Kidney epithelial cell (primary cell): ENCODE measurements around the gene RRM2. TPM values are rescaled to one million over a fixed set of nuclear protein-coding genes. Genes with fewer than 3 reads are reported as not detected.
A peak's percentile ranks its signal among the peaks of the same experiment; 100 is the strongest.

Experiments
- DNase-seq: peaks from one replicate; pipeline ENCODE4 v3.0.0-alpha.2; 2010; ENCODE audit warnings: low read depth
- H3K27me3 ChIP-seq: 2 replicates; pipeline ENCODE4 v1.6.0; 2011; ENCODE audit warnings: low read length; ENCODE audit not compliant: control insufficient read depth, insufficient read depth
- H3K36me3 ChIP-seq: 2 replicates; pipeline ENCODE4 v1.5.1; 2011; ENCODE audit warnings: low read length; ENCODE audit not compliant: control insufficient read depth, insufficient read depth
- H3K4me3 ChIP-seq: 2 replicates; pipeline ENCODE4 v1.5.1; 2011; ENCODE audit warnings: low read depth, mild to moderate bottlenecking, control low read depth, low read length
- CTCF ChIP-seq: IDR thresholded peaks from 2 replicates; pipeline ENCODE4 v1.5.1; 2011; ENCODE audit warnings: mild to moderate bottlenecking, moderate library complexity, low read length, control low read depth, inconsistent platforms; ENCODE audit not compliant: insufficient read depth, poor library complexity, severe bottlenecking
- total RNA-seq: library from RNA; depleted of rRNA; stranded (reverse); fragments of >200 nt; gene quantifications from 2 replicates; pipeline ENCODE4 v1.2.3, GENCODE V29; 2015

Gene RRM2
- total RNA-seq, 1 donor from 2014 or later: 8.7 TPM

GRCh38 chr2:10166676-10167292, 44.2 kb downstream of the RRM2 start:
- no peak for TF ChIP-seq CTCF
- H3K4me3 ChIP-seq: no peak overlapping the region
- no peak for DNase-seq
- H3K27me3 ChIP-seq: no peaks in the 10 kb centered on the region
- no peaks in the 10 kb centered on the region for H3K36me3 ChIP-seq

DNA sequence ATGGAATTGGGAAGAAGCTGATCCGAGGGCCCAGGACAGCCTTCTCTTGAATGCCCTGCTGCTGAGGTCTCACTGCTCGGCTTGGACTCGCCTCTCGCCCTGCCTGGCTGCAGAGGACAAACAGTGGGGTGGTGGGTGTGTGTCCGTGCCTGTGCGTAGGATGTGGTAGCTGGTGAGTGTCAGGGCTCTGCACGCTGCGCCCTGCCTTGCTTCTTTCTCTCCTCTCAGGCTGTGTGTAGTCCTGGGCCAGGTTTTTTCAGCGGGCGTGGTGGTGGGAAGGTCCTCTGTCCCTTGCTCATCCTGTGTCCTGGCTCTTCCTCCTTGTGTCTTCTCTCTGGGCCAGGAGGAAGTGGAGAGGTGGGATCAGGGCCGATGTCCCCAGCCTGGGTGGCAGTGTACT, 44.8 kb downstream of the RRM2 start:
- DNase-seq: no peak
- H3K36me3 ChIP-seq: no peaks in the 10 kb centered on the region
- no peak overlapping the region for H3K4me3 ChIP-seq
- no peak for TF ChIP-seq CTCF
- no peaks in the 10 kb centered on the region for H3K27me3 ChIP-seq

GRCh38 chr2:10168221-10168620, 45.7 kb downstream of the RRM2 start:
- H3K27me3 ChIP-seq: no peaks in the 10 kb centered on the region
- no peak for DNase-seq
- H3K36me3 ChIP-seq: no peaks in the 10 kb centered on the region
- no peak for TF ChIP-seq CTCF
- no peak overlapping the region for H3K4me3 ChIP-seq

GRCh38 chr2:10169053-10169578, 46.6 kb downstream of the RRM2 start:
- Histone ChIP-seq H3K36me3 (no peaks in the 10 kb centered on the region), H3K27me3 (no peaks in the 10 kb centered on the region), H3K4me3 (no peak overlapping the region)
- DNase-seq: no peak
- peak; percentile 10 for TF ChIP-seq CTCF

DNA sequence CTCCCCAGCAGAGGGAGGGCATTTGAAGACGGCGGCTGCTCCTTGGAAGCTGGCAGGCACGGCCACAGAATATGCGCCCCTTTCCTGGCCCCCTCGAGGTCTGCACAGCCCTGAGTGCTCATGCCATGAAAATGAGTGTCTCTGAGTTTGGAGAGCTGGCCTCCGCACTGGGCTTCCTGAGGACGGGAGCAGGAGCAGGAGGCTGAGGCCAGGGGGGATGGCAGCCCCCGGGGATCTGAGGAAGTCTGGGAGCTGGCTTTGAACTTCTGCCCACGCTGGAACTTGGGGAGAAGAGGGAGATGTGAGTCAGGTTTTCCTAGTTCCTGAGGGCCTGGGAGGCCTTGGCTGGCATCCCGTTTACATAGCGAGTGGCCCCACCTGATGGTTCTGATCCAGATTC, 47.0 kb downstream of the RRM2 start:
- TF ChIP-seq CTCF: no peak
- Histone ChIP-seq H3K27me3 (no peaks in the 10 kb centered on the region), H3K4me3 (no peak overlapping the region), H3K36me3 (no peaks in the 10 kb centered on the region)
- no peak for DNase-seq

DNA sequence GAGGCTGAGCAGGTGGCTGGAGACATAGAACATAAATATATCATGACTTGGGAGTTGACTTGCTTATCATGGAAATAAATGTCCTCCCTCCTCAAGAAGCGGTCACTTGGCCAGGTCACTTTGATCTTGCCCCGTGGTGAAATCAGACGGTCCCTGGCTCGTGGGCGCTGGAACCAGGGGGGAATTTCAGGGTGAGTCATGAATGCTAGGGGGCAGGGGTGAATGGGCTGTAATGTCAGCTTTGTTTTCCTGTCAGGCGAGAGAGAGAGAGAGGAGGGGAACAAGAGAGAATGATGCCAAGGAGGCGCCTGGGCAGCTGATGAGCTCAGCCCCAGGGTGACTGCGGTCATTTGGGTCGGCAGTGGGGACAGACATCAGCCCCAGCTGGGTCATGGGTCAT, 47.7 kb downstream of the RRM2 start:
- Histone ChIP-seq H3K27me3 (no peaks in the 10 kb centered on the region), H3K36me3 (no peaks in the 10 kb centered on the region), H3K4me3 (no peak overlapping the region)
- TF ChIP-seq CTCF: no peak
- peak; percentile 29 for DNase-seq
